HepG2 (cell line): ENCODE measurements around the gene PPP2R5B. TPM values are rescaled to one million over a fixed set of nuclear protein-coding genes. Genes with fewer than 3 reads are reported as not detected.

Experiments
- ATAC-seq: fragments of 200-7000 bp; cut with Tn5 transposase; 3 replicates; pipeline ENCODE4 v1.9.1; 2020; ENCODE audit warnings: mild to moderate bottlenecking, moderate library complexity
- BruUV-seq: library from RNA; stranded (reverse); fragments of 400-500 nt; replicated peaks from 2 replicates; lab custom pipeline; 2021; lab: Mats Ljungman, UMichigan
- CTCF ChIA-PET: fragments of 300-600 bp; formaldehyde crosslinking; extraction: SDS; loops from one replicate; lab custom pipeline; 2021; ENCODE audit warnings: low total read pairs, inconsistent platforms, low intra/inter-chr PET ratio; lab: Yijun Ruan, JAX
- POLR2A ChIA-PET: fragments of 350-600 bp; sonication (Branson Sonifier 250); formaldehyde crosslinking; loops from one replicate; lab custom pipeline; 2020; ENCODE audit warnings: antibody characterized with exemption, inconsistent platforms; lab: Yijun Ruan, JAX
- DNase-seq: peaks from one replicate; pipeline ENCODE4 v3.0.0-alpha.2; 2015; ENCODE audit warnings: low spot score
- FAIRE-seq: peaks from 3 replicates; lab custom pipeline; 2011; peaks lifted over from hg19 to GRCh38; lab: Jason Lieb, UNC
- H2AFZ ChIP-seq: one replicate; pipeline ENCODE4 v1.6.1; 2011; ENCODE audit warnings: low read length, inconsistent platforms
- H3K27ac ChIP-seq: fragments of 300-600 bp; 3 replicates; pipeline ENCODE4 v1.8.0; 2011; ENCODE audit warnings: mixed run types, mild to moderate bottlenecking, mixed read lengths, low read length, inconsistent platforms; ENCODE audit not compliant: insufficient read depth; ENCODE audit errors: extremely low read length
- H3K27me3 ChIP-seq, 2 experiments: fragments of 200-600 bp in 1 of 2; 2 replicates in 1 of 2; 3 replicates in 1 of 2; pipeline versions ENCODE4 v1.6.0 to v1.8.0; 2011; ENCODE audit warnings: low read length in 2 of 2, mild to moderate bottlenecking in 2 of 2, moderate library complexity in 2 of 2, inconsistent platforms in 1 of 2; ENCODE audit not compliant: insufficient read depth in 2 of 2, control insufficient read depth in 1 of 2
- H3K36me3 ChIP-seq, 2 experiments: fragments of 200-600 bp in 1 of 2; replicated peaks in 1 of 2; 2 replicates in 1 of 2; 3 replicates in 1 of 2; pipeline versions ENCODE4 v1.5.1 to v1.8.0; 2011; ENCODE audit warnings: low read length in 2 of 2, inconsistent platforms in 1 of 2; ENCODE audit not compliant: insufficient read depth in 2 of 2, control insufficient read depth in 1 of 2
- H3K4me1 ChIP-seq: 2 replicates; pipeline ENCODE4 v1.5.1; 2012; ENCODE audit warnings: low read length, inconsistent platforms; ENCODE audit not compliant: insufficient read depth
- H3K4me2 ChIP-seq: 2 replicates; pipeline ENCODE4 v1.6.0; 2011; ENCODE audit warnings: low read depth, low read length, inconsistent platforms
- H3K4me3 ChIP-seq, 3 experiments: fragments of 200-600 bp in 1 of 3; sonication (generic), shearing (Covaris generic) in 1 of 3; replicated peaks in 1 of 3; 2 replicates each; pipeline ENCODE4 v1.5.1; 2011 to 2016; ENCODE audit warnings: low read length in 3 of 3, inconsistent platforms in 2 of 3, low read depth in 2 of 3, mild to moderate bottlenecking in 2 of 3, control low read depth in 1 of 3, mixed read lengths in 1 of 3; ENCODE audit not compliant: insufficient read depth in 1 of 3
- H3K79me2 ChIP-seq: one replicate; pipeline ENCODE4 v1.6.1; 2011; ENCODE audit warnings: low read length, inconsistent platforms; ENCODE audit not compliant: insufficient read depth
- H3K9ac ChIP-seq: 2 replicates; pipeline ENCODE4 v1.6.0; 2011; ENCODE audit warnings: mild to moderate bottlenecking, low read depth, low read length, inconsistent platforms; ENCODE audit not compliant: insufficient read depth
- H3K9me3 ChIP-seq: 2 replicates; pipeline ENCODE4 v1.5.1; 2012; ENCODE audit warnings: mild to moderate bottlenecking, low read length
- H4K20me1 ChIP-seq: 2 replicates; pipeline ENCODE4 v1.6.0; 2011; ENCODE audit warnings: inconsistent platforms, mild to moderate bottlenecking, low read length, moderate library complexity; ENCODE audit not compliant: insufficient read depth
- ARID4A ChIP-seq: sonication (generic); formaldehyde crosslinking; IDR thresholded peaks from 2 replicates; pipeline ENCODE4 v1.5.0; 2020; ENCODE audit warnings: mild to moderate bottlenecking, missing genetic modification reagents, borderline replicate concordance
- ATF7 ChIP-seq, 2 experiments: fragments of 450-650 bp in 1 of 2; sonication (generic) in 1 of 2; formaldehyde crosslinking in 1 of 2; IDR thresholded peaks; 2 replicates each; pipeline versions ENCODE4 v1.4.0 to v1.6.1; 2016 to 2020; ENCODE audit warnings: antibody characterized with exemption in 1 of 2, mild to moderate bottlenecking in 1 of 2, missing genetic modification reagents in 1 of 2
- DNMT1 ChIP-seq: sonication (generic); formaldehyde crosslinking; IDR thresholded peaks from 2 replicates; pipeline ENCODE4 v1.5.1; 2020; ENCODE audit warnings: mild to moderate bottlenecking, missing genetic modification reagents
- ERF ChIP-seq: IDR thresholded peaks from 2 replicates; pipeline ENCODE4 v1.6.1; 2018; ENCODE audit warnings: missing biosample characterization, missing genetic modification reagents
- ESRRA ChIP-seq: sonication (generic); formaldehyde crosslinking; IDR thresholded peaks from 2 replicates; pipeline ENCODE4 v1.5.1; 2020; ENCODE audit warnings: mild to moderate bottlenecking, low read depth, missing genetic modification reagents
- ETV5 ChIP-seq: IDR thresholded peaks from 2 replicates; pipeline ENCODE4 v1.6.1; 2018; ENCODE audit warnings: missing biosample characterization, missing genetic modification reagents, inconsistent platforms, borderline replicate concordance
- LCORL ChIP-seq, 2 experiments: fragments of 450-650 bp in 1 of 2; sonication (generic) in 1 of 2; formaldehyde crosslinking in 1 of 2; IDR thresholded peaks; 2 replicates each; pipeline versions ENCODE4 v1.5.0 to v1.6.1; 2017 to 2020; ENCODE audit warnings: antibody characterized with exemption in 1 of 2, missing genetic modification reagents in 1 of 2
- NR2F6 ChIP-seq, 2 experiments: IDR thresholded peaks; 2 replicates each; pipeline ENCODE4 v1.6.1; 2016; ENCODE audit warnings: antibody characterized with exemption in 1 of 2, mild to moderate bottlenecking in 1 of 2
- PITX1 ChIP-seq: sonication (generic); formaldehyde crosslinking; IDR thresholded peaks from 2 replicates; pipeline ENCODE4 v1.5.1; 2020; ENCODE audit warnings: mild to moderate bottlenecking, missing genetic modification reagents
- SOX6 ChIP-seq, 2 experiments: fragments of 450-650 bp in 1 of 2; sonication (generic) in 1 of 2; formaldehyde crosslinking in 1 of 2; IDR thresholded peaks; 2 replicates each; pipeline versions ENCODE4 v1.4.0 to v1.6.1; 2017 to 2020; ENCODE audit warnings: antibody characterized with exemption in 1 of 2, mild to moderate bottlenecking in 1 of 2, missing genetic modification reagents in 1 of 2
- STAG1 ChIP-seq: sonication (generic); formaldehyde crosslinking; IDR thresholded peaks from 2 replicates; pipeline ENCODE4 v1.4.0; 2020; ENCODE audit warnings: missing genetic modification reagents
- TOPORS ChIP-seq: sonication (generic); formaldehyde crosslinking; IDR thresholded peaks from 2 replicates; pipeline ENCODE4 v1.8.0; 2023; ENCODE audit warnings: mild to moderate bottlenecking, missing genetic modification reagents
- ZSCAN29 ChIP-seq: sonication (generic); formaldehyde crosslinking; conservative IDR thresholded peaks from 2 replicates; pipeline ENCODE4 v1.4.0; 2020; ENCODE audit warnings: mild to moderate bottlenecking, missing genetic modification reagents
- whole genome bisulfite sequencing: methylation state at CpG from one replicate; pipeline ENCODE4 v1.1.6; 2017; ENCODE audit warnings: low lambda C conversion rate; 5-methylcytosine and 5-hydroxymethylcytosine counted together
- in situ Hi-C: cut with HindIII; loops from 2 replicates; pipeline ENCODE4 v1.10.0; 2017; ENCODE audit warnings: low pct_unique_long_range_greater_than_20kb; ENCODE audit not compliant: extremely low pct_ligation_motif_present
- intact Hi-C: fragments of 100-400 bp; cut with micrococcal nuclease; formaldehyde crosslinking; loops from one replicate; pipeline ENCODE4 v1.10.0; 2022; ENCODE audit not compliant: unreplicated experiment
- polyA plus RNA-seq, 8 experiments: library from polyadenylated mRNA; depleted of rRNA in 3 of 8; stranded (reverse) in 7 of 8; unstranded in 1 of 8; fragments of >200 nt; fragmentation: Illumina TruSeq in 4 of 8; extraction: Trizol in 4 of 8; gene quantifications; 2 replicates each; pipeline versions ENCODE4 v1.2.1 to v1.2.3, GENCODE V29; 2011 to 2016; ENCODE audit warnings: low read depth in 4 of 8, missing spikeins in 1 of 8, mixed read lengths in 1 of 8; ENCODE audit not compliant: insufficient read depth in 1 of 8
- total RNA-seq, 5 experiments: library from RNA; depleted of rRNA; stranded (reverse); fragments of >200 nt; fragmentation: Illumina TruSeq; extraction: Trizol; gene quantifications; 2 replicates each; pipeline ENCODE4 v1.2.3, GENCODE V29; 2016; ENCODE audit warnings: low read depth in 1 of 5
- TF ChIP-seq, protein P1 (sequence below): sonication (generic); formaldehyde crosslinking; IDR thresholded peaks from 2 replicates; pipeline ENCODE4 v1.5.0; 2020; ENCODE audit warnings: mild to moderate bottlenecking, missing genetic modification reagents

The PPP2R5B gene
- total and polyA plus RNA-seq, 2 of the 13 experiments (the other 11 are each of a cell fraction or from before 2014, with no cell fraction given) = 2.3 to 8.3 TPM

DNA sequence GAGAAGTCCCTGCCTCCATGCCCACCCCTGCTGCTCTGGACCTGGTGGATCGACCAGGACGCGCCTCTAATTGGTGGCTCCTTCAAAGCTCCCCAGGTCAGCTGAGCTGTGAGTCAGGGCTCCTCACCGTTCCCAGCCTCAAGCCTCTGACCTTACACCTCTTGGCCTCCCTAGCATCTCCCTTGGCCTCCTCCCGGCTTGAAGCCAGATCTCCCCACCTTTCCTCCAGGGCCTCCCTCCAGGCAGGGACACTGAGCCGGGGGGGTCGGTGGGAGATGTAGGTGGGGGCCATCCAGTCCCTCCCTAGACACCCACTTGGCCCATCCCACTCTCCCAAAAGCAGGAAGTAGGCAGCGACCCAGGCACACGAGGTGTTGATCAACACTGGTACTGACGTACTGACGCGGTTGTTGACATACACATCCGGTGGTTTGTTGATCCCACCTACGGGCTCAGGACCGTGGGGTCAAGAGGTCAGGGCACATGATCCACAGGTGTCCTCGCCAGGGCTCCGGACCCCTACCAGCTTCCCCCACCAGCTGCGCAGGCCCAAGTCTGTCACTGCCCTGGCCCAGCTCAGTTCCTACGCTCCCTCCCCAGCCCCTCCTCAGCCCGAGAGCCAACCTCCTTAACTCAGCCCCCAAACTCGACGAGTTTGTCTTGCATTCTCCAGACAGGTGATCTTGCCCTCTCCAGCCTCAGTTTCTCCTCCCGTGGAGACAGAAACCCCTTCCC lies 8.3 kb upstream of the PPP2R5B start:
- FAIRE-seq (no peak), ATAC-seq (peak; percentile 55), DNase-seq (peak; percentile 55)
- peak overlapping the region; percentile 87 for H3K4me2 ChIP-seq
- H3K9me3 ChIP-seq = no peaks in the 10 kb centered on the region
- POLR2A ChIA-PET = interaction anchor here (0.7 to 2.1 kb wide), 6 partner anchors 8 to 195 kb away, joined by 4 to 15 read pairs (median 5); partner anchors contain the start of genes BATF2, GPHA2, PPP2R5B and TM7SF2
- peaks cover 36% of the 10 kb centered on the region for H3K4me1 ChIP-seq
- BruUV-seq = no TSS peak
- H3K36me3 ChIP-seq = peaks cover 23 to 27% of the 10 kb centered on the region in 2 experiments; a peak in 4 of 5 replicates
- CTCF ChIA-PET = no interaction called here
- intact Hi-C loops = loop anchor here (2.0 kb wide), 1 partner anchor 81 kb away; the partner anchor contains the start of gene BATF2
- no peak overlapping the region for H2AFZ ChIP-seq
- peaks cover 15% of the 10 kb centered on the region for H3K79me2 ChIP-seq
- H3K27ac ChIP-seq = peak overlapping the region; percentile 63
- in situ Hi-C loops = no loop called here
- peak overlapping the region; percentile 72 to 100 (median 93) for H3K4me3 ChIP-seq
- H4K20me1 ChIP-seq = peaks cover 5% of the 10 kb centered on the region; the same call in 1 of the 2 replicates
- under 1% methylated on average over 13 of the region's 23 CpGs for WGBS
- peak overlapping the region; percentile 90 for H3K9ac ChIP-seq
- H3K27me3 ChIP-seq = no peaks in the 10 kb centered on the region; a peak in 1 of 5 replicates
- no peak for TF ChIP-seq LCORL (IDR thresholded peaks at IDR 0.05)
- no peak for TF ChIP-seq LCORL (CRISPR knock-in tag; IDR thresholded peaks at IDR 0.05)
- no peak for TF ChIP-seq STAG1 (CRISPR knock-in tag)
- TF ChIP-seq DNMT1 = no peak
- TF ChIP-seq PITX1 (CRISPR knock-in tag) = peak; percentile 60; the same call in 1 of the 2 replicates
- TF ChIP-seq NR2F6 (IDR thresholded peaks at IDR 0.05) = peak; percentile 89
- TF ChIP-seq NR2F6 (CRISPR knock-in tag; IDR thresholded peaks at IDR 0.05) = peak; percentile 94
- TF ChIP-seq ESRRA (CRISPR knock-in tag) = no peak
- TF ChIP-seq ERF (CRISPR knock-in tag) = peak; percentile 34; the same call in 1 of the 2 replicates
- TF ChIP-seq ATF7 (IDR thresholded peaks at IDR 0.05) = no peak
- TF ChIP-seq ATF7 (CRISPR knock-in tag; IDR thresholded peaks at IDR 0.05) = no peak
- 0 out of 2 replicates have a peak, but pooled peaks have one; percentile 16 for TF ChIP-seq TOPORS (CRISPR knock-in tag)
- peak; percentile 60; the same call in 1 of the 2 replicates for TF ChIP-seq ARID4A (CRISPR knock-in tag)
- TF ChIP-seq SOX6 (IDR thresholded peaks at IDR 0.05) = no peak
- TF ChIP-seq SOX6 (CRISPR knock-in tag; IDR thresholded peaks at IDR 0.05) = peak; percentile 33; the same call in 1 of the 2 replicates
- TF ChIP-seq, protein P1, sequence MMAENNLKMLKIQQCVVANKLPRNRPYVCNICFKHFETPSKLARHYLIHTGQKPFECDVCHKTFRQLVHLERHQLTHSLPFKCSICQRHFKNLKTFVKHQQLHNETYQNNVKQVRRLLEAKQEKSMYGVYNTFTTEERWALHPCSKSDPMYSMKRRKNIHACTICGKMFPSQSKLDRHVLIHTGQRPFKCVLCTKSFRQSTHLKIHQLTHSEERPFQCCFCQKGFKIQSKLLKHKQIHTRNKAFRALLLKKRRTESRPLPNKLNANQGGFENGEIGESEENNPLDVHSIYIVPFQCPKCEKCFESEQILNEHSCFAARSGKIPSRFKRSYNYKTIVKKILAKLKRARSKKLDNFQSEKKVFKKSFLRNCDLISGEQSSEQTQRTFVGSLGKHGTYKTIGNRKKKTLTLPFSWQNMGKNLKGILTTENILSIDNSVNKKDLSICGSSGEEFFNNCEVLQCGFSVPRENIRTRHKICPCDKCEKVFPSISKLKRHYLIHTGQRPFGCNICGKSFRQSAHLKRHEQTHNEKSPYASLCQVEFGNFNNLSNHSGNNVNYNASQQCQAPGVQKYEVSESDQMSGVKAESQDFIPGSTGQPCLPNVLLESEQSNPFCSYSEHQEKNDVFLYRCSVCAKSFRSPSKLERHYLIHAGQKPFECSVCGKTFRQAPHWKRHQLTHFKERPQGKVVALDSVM (CRISPR knock-in tag) = 0 out of 2 replicates have a peak, but pooled peaks have one; percentile 10
- peak; percentile 93 for TF ChIP-seq ETV5
- no peak for TF ChIP-seq ZSCAN29
